HUES6 (cell line): ENCODE measurements around the gene ZNF749.

Experiments
- H3K27ac ChIP-seq: 2 replicates; pipeline ENCODE4 v1.7.0; 2013; ENCODE audit warnings: low read depth, mild to moderate bottlenecking, low read length, inconsistent platforms
- H3K27me3 ChIP-seq: 2 replicates; pipeline ENCODE4 v1.6.1; 2013; ENCODE audit warnings: low read length; ENCODE audit not compliant: control insufficient read depth, insufficient read depth
- H3K36me3 ChIP-seq: 2 replicates; pipeline ENCODE4 v1.6.1; 2013; ENCODE audit warnings: low read length; ENCODE audit not compliant: control insufficient read depth, insufficient read depth
- H3K4me1 ChIP-seq: 2 replicates; pipeline ENCODE4 v1.6.1; 2013; ENCODE audit warnings: low read length; ENCODE audit not compliant: control insufficient read depth, insufficient read depth
- H3K4me3 ChIP-seq: 2 replicates; pipeline ENCODE4 v1.5.1; 2013; ENCODE audit warnings: low read depth, low read length
- H3K9ac ChIP-seq: one replicate; pipeline ENCODE4 v1.6.1; 2013; ENCODE audit warnings: mild to moderate bottlenecking, low read length
- H3K9me3 ChIP-seq: 2 replicates; pipeline ENCODE4 v1.6.1; 2013; ENCODE audit warnings: low read depth, low read length; ENCODE audit not compliant: control insufficient read depth, insufficient read depth

ZNF749 gene

DNA sequence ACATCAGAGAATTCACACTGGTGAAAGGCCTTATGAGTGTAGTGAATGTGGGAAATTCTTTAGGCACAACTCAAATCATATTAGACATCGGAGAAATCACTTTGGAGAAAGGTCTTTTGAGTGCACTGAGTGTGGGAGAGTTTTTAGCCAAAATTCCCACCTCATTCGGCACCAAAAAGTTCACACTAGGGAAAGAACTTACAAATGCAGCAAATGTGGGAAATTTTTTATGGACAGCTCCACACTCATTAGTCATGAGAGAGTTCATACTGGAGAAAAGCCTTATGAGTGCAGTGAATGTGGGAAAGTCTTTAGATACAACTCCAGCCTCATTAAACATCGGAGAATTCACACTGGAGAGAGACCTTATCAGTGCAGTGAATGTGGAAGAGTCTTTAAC is 14.1 kb upstream of the ZNF749 start:
- Histone ChIP-seq H3K9me3 (no peaks in the 10 kb centered on the region), H3K4me1 (no peaks in the 10 kb centered on the region), H3K27ac (no peak overlapping the region), H3K36me3 (peaks cover 29% of the 10 kb centered on the region), H3K27me3 (no peaks in the 10 kb centered on the region), H3K9ac (no peak overlapping the region), H3K4me3 (no peak overlapping the region)

- peak overlapping the region; percentile 86 for H3K4me3 ChIP-seq
- peaks cover 11% of the 10 kb centered on the region for H3K36me3 ChIP-seq
- no peaks in the 10 kb centered on the region for H3K9me3 ChIP-seq
- H3K27ac ChIP-seq = peak overlapping the region; percentile 24; the same call in 1 of the 2 replicates
- no peaks in the 10 kb centered on the region for H3K27me3 ChIP-seq
- 0 out of 2 replicates have a peak, but pooled peaks cover 7% of the 10 kb centered on the region for H3K4me1 ChIP-seq
- H3K9ac ChIP-seq = peak overlapping the region; percentile 63
Observed at GRCh38 chr19:57434386-57435061, 601 bp upstream of the ZNF749 start.

GRCh38 chr19:57436417-57436816 is 1.3 kb downstream of the ZNF749 start:
- H3K4me3 ChIP-seq = peak overlapping the region; percentile 86
- peaks cover 11% of the 10 kb centered on the region for H3K36me3 ChIP-seq
- no peaks in the 10 kb centered on the region for H3K9me3 ChIP-seq
- H3K4me1 ChIP-seq = 0 out of 2 replicates have a peak, but pooled peaks cover 7% of the 10 kb centered on the region
- no peak overlapping the region for H3K27ac ChIP-seq
- no peaks in the 10 kb centered on the region for H3K27me3 ChIP-seq
- H3K9ac ChIP-seq = peak overlapping the region; percentile 78

GRCh38 chr19:57437931-57438330 is 2.8 kb downstream of the ZNF749 start:
- Histone ChIP-seq H3K36me3 (peaks cover 24% of the 10 kb centered on the region), H3K9ac (no peak overlapping the region), H3K4me3 (no peak overlapping the region), H3K27me3 (no peaks in the 10 kb centered on the region), H3K27ac (no peak overlapping the region), H3K4me1 (0 out of 2 replicates have a peak, but pooled peaks cover 7% of the 10 kb centered on the region), H3K9me3 (no peaks in the 10 kb centered on the region)

GRCh38 chr19:57438925-57439324 is 3.8 kb downstream of the ZNF749 start:
- Histone ChIP-seq H3K27ac (no peak overlapping the region), H3K27me3 (no peaks in the 10 kb centered on the region), H3K36me3 (peaks cover 34% of the 10 kb centered on the region), H3K4me1 (0 out of 2 replicates have a peak, but pooled peaks cover 7% of the 10 kb centered on the region), H3K9ac (no peak overlapping the region), H3K9me3 (peaks cover 3% of the 10 kb centered on the region; the same call in 1 of the 2 replicates), H3K4me3 (no peak overlapping the region)

DNA sequence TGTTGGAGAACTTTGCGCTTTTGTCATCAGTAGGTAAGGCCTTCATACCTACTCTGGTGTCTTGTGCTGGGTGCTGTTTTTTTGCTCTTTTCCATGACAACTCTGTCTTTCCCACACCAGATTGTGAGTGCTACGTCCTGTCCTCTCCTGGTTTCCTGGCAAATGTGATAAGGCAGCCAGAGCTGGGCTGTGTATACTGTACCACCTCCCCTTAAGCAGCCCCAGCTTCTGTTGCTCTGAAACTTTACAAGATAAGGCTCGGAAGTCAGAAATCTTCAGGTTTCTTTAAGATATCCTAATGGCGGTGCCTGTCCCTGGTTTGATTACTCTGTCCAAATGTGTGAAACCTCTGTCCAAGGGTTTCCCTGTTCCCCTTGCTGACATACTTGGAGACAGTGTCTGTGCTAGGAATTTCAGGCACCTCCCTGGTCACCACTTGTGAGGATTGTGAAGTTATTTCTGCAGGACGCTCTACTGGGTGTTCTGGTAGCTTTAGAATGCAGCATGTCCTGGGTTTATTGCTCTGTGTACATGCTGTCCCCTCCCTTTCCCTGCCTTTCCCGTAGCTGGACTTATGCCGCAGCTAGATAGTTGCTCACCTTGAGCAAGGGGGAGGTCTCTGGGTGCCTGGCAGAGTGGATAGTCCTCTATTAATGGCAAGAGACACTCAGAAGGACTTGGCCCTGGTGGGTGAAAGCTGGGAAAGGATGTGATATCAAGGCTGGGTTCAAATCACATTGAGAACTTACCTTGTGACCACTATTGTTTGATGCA is 7.0 kb downstream of the ZNF749 start:
- Histone ChIP-seq H3K9ac (no peak overlapping the region), H3K36me3 (peaks cover 50% of the 10 kb centered on the region), H3K4me1 (no peaks in the 10 kb centered on the region), H3K9me3 (peaks cover 3% of the 10 kb centered on the region; the same call in 1 of the 2 replicates), H3K4me3 (no peak overlapping the region), H3K27me3 (no peaks in the 10 kb centered on the region), H3K27ac (no peak overlapping the region)

GRCh38 chr19:57443121-57443696 is 8.1 kb downstream of the ZNF749 start:
- Histone ChIP-seq H3K4me1 (no peaks in the 10 kb centered on the region), H3K27ac (no peak overlapping the region), H3K4me3 (no peak overlapping the region), H3K9me3 (peaks cover 3% of the 10 kb centered on the region; the same call in 1 of the 2 replicates), H3K27me3 (no peaks in the 10 kb centered on the region), H3K36me3 (peaks cover 44% of the 10 kb centered on the region), H3K9ac (no peak overlapping the region)

DNA sequence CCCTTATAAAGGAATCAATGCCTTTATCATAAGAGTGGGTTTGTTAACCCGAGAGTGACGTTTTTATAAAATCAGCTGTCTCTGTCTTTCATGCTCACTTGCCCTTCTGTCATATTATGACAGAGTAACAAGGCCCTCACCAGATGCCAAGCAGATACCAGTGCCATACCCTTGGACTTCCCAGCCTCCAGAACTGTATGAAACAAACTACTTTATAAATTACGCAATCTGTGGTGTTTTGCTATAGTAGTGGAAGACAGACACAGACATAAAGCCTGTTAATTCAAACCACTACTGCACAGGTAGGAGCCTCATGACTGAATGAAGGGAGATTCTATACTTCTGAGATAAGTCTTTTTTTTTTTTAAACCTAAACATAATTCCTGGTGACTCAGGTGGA is 17.2 kb downstream of the ZNF749 start:
- Histone ChIP-seq H3K27ac (no peak overlapping the region), H3K9ac (no peak overlapping the region), H3K4me1 (no peaks in the 10 kb centered on the region), H3K9me3 (peaks cover 8% of the 10 kb centered on the region; the same call in 1 of the 2 replicates), H3K27me3 (no peaks in the 10 kb centered on the region), H3K4me3 (no peak overlapping the region), H3K36me3 (no peaks in the 10 kb centered on the region; the same call in 1 of the 2 replicates)

- Histone ChIP-seq H3K9me3 (peaks cover 56% of the 10 kb centered on the region), H3K9ac (no peak overlapping the region), H3K4me3 (no peak overlapping the region), H3K27ac (no peak overlapping the region), H3K4me1 (no peaks in the 10 kb centered on the region), H3K27me3 (no peaks in the 10 kb centered on the region), H3K36me3 (peaks cover 4% of the 10 kb centered on the region; the same call in 1 of the 2 replicates)
Observed at GRCh38 chr19:57465680-57466381, 30.7 kb downstream of the ZNF749 start.

GRCh38 chr19:57466489-57466888 is 31.4 kb downstream of the ZNF749 start:
- no peak overlapping the region for H3K27ac ChIP-seq
- no peak overlapping the region; the same call in 1 of the 2 replicates for H3K4me3 ChIP-seq
- H3K9me3 ChIP-seq = peaks cover 60% of the 10 kb centered on the region
- no peaks in the 10 kb centered on the region for H3K4me1 ChIP-seq
- H3K9ac ChIP-seq = no peak overlapping the region
- H3K36me3 ChIP-seq = peaks cover 4% of the 10 kb centered on the region; the same call in 1 of the 2 replicates
- no peaks in the 10 kb centered on the region for H3K27me3 ChIP-seq
